Gastroesophageal sphincter (tissue), 3 donors: ENCODE data around the gene TFDP3.

Source experiments
- CTCF ChIP-seq, 4 experiments: fragments of 200-600 bp in 2 of 4; fragments of 450-650 bp in 2 of 4; sonication (generic) in 1 of 4; IDR thresholded peaks; one replicate each; pipeline ENCODE4 v1.5.1; 2017 to 2019; ENCODE audit warnings: antibody characterized with exemption in 4 of 4, mild to moderate bottlenecking in 2 of 4, moderate library complexity in 2 of 4
- EP300 ChIP-seq: sonication (generic); formaldehyde crosslinking; IDR thresholded peaks from one replicate; pipeline ENCODE4 v1.6.1; 2017; ENCODE audit warnings: antibody characterized with exemption, mild to moderate bottlenecking
- POLR2A ChIP-seq, 2 donors: fragments of 450-650 bp; IDR thresholded peaks; one replicate each; pipeline ENCODE4 v1.6.1; 2017; ENCODE audit warnings: antibody characterized with exemption in 2 of 2, mild to moderate bottlenecking in 2 of 2, moderate library complexity in 1 of 2
- POLR2AphosphoS5 ChIP-seq: sonication (generic); formaldehyde crosslinking; IDR thresholded peaks from one replicate; pipeline ENCODE4 v1.6.1; 2017; ENCODE audit warnings: antibody characterized with exemption

GRCh38 chrX:133179500-133179899 lies 38.7 kb downstream of the TFDP3 start:
- TF ChIP-seq CTCF (IDR thresholded peaks at IDR 0.05) (no peak), EP300 (no peak), POLR2A (IDR thresholded peaks at IDR 0.05) (no peak), POLR2AphosphoS5 (no peak)
